Activated T-cell treated with anti-CD3 and anti-CD28 coated beads for 24 hours (primary cell): Measurements from ENCODE around the gene GADL1.

Experiments used
- DNase-seq: peaks from one replicate; pipeline ENCODE4 v3.0.0-alpha.2; 2020; ENCODE audit warnings: low read depth

GADL1 gene, protein sequence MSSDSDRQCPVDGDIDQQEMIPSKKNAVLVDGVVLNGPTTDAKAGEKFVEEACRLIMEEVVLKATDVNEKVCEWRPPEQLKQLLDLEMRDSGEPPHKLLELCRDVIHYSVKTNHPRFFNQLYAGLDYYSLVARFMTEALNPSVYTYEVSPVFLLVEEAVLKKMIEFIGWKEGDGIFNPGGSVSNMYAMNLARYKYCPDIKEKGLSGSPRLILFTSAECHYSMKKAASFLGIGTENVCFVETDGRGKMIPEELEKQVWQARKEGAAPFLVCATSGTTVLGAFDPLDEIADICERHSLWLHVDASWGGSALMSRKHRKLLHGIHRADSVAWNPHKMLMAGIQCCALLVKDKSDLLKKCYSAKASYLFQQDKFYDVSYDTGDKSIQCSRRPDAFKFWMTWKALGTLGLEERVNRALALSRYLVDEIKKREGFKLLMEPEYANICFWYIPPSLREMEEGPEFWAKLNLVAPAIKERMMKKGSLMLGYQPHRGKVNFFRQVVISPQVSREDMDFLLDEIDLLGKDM

DNA sequence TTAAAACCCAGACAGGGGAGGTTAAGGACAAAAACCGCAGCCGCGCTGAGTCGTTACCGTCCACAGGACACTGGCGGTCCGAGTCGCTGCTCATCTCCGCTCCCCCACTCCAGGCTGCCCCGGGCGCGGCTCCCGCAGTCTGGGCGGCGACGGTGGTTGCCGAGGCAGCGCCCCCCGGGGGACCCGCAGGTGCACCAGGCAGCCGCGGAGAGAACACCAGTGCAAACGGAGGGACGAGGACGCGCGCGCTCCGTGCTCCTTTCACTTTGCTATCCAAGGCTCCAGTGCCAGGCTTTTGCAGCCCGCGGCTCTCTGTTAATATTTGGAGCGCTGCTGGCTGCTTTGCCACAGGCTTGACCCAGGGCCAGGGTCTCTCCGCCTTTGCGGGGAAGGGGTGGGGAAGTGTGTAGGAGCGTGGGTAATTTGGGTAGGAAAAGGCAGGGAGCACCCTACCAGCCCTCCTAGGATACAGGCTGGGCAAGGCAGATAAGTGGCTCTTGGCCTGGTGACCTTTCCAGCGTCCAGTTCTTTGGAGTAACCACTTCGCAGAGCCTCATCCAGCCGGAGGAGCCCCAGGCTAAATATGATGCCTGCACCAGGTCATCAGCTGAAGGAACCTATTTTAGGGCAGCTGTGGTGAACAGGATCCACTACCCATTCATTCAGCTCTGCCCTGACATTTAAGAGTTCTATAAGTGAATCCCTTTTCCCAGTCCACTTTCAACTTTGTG, at the start of gene GADL1:
TSS of gene GADL1 (minus strand) at position 141 of the 731 bp plus-strand sequence. CDS start at position 94, 47 bp downstream.
- DNase-seq: no peak

DNA sequence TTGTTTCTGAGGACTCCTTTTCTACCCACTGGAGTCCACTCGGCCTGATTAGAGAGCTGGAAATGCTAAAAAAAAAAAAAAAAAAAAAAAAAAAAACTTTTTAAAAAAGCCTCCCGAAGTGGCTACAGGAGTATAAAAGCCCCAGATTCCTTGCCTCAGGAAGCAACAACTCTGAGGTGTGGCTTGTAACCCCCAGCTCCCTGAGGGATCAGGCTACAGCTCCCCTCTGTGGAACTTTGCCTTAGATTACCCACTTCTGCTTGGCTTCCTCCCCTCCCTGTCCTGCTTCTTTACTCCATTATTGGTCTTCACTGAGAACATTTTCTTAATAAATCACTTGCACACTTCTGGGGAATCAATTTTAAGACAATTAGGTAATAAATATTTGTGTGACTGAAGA, 49.7 kb upstream of the GADL1 start:
- DNase-seq: no peak

DNA sequence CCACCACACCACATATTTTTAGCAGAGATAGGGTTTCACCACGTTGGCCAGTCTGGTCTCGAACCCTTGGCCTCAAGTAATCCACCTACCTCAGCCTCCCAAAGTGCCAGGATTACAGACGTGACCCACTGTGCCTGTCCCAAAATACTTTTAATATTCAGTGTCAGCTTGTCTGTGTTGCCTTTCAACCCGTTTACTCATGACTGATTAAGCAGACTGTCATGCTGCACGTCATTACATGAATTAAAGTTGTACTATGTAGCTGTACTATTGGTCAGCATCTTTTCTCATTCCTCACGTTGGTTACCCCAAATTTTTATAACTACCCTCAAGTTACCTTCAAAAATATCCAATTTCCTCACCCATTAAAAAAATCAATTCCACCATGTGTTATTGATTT, 48.7 kb upstream of the GADL1 start:
- DNase-seq: no peak

DNA sequence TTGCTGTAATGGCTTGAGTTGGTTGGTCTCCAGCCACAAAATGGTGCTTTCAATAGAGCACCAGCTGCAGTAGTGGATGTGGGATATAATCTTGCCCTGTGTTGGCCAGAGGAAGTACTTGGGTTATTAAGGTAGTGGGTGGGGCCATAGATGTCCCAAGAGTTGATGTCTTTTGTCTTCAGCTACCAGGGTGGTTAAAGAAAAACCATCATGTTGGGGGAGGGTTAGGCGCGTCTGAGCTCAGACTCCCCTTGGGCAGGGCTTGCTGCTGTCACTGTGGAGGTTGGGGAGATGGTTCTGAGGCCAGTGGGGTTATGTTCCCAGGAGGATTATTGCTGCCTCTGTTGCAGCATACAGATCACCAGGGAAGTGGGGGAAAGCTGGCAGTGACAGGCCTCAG, 46.9 kb upstream of the GADL1 start:
- no peak for DNase-seq

DNA sequence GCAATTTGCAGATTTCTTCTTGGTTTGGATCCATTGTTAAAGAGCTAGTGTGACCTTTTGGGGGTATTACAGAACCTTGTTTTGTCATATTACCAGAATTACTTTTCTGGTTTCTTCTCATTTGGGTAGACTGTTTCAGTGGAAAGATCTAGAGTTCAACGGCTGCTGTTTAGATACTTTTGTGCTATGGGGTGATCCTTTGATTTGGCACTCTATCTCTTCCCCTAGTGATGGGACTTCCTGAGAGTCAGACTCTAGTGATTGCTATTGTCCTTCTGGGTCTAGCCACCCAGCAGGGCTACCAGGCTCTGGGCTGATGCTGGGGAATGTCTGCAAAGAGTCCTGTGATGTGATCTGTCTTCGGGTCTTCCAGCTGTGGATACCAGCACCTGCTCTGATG, 46.3 kb upstream of the GADL1 start:
- DNase-seq: no peak

DNA sequence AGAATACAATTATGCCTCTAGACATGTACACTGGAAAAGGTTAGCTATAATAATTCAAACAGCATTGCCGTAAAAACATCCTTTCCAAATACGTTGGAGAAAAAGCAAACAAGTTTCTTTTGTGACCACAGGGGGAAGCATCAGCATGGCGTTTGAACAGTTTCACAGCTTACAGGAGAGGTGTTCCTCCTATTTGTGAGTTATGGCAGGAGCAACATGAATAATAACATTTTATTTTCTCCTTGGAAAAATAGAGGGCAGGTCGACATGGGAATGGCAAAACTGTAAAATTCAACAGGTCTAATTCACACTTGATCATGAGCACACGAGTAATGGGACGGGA, 39.7 kb upstream of the GADL1 start:
- no peak for DNase-seq

DNA sequence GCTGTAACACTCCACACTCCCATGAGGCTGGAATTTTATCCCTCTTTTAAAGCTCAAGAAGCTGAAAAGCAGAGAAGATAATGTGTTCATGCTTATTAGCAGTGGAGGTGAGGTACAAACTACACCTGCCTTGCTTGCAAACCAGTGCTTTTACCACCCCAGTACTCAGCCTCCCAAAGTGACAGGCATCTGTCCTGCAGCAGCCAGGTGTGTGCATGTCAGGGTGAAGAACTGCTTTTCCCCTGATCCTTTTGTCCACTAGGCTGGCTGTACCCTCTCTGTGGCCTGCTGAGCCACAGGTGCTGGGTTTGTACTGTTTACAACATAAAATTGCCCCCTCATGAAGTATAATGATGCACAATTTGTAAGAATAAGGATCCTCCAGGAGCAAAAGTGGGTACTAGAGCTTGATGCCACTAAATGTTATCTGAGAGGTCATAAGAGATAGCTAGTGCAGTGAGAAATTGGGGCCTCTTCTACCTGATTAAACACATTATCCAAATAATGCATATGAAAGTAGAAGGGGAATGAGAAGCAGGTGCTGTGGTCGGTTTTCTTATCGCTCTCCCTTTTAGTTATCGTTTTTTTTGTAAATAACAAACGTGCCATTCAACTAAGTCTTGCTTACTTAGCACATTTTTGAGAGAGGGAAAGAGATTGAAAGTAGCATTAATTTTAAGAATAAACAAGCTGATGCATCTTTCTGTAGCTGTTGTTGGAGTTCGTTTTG, 39.2 kb upstream of the GADL1 start:
- no peak for DNase-seq

DNA sequence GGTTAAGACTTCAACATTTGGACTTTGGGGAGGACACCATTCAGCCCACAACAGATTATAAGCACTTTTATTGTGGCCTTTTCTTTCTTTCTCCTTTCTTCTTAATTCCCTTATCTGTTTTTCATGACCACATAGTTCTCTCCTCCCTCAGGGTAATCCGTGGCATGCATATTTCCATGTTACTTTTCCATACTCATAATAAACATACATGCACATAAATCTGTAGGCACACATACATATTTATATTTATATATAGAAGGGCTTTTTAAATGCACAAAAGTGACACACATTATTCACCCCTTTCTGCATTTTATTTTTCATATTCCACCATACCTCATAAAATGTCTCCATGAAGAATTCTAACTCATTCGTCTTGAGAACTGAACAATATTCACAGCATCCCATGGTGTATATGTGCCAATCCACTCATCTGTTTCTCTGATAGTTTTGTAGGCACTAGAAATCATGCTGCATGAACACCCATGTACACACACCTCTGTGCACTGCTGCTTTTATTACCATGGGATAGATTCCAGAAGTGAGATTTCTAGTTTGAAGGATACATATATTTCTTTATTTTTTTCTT, 38.1 kb upstream of the GADL1 start:
- DNase-seq: no peak

DNA sequence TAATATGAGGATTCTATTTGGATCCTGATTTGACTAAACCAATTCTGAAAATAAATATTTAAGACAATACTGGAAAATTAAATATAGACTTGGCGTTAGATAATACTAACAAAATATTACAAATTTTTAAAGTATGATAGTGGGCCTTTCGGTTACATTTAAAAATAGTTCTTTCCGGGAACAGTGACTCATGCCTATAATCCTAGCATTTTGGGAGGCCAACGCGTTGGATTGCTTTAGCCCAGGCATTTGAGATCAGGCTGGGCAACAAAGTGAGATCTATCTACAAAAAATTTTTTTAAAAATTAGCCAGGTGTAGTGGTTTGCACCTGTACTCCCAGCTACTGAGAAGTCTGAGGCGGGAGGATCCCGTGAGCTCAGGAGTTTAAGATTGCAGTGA, 30.3 kb upstream of the GADL1 start:
- DNase-seq: no peak

DNA sequence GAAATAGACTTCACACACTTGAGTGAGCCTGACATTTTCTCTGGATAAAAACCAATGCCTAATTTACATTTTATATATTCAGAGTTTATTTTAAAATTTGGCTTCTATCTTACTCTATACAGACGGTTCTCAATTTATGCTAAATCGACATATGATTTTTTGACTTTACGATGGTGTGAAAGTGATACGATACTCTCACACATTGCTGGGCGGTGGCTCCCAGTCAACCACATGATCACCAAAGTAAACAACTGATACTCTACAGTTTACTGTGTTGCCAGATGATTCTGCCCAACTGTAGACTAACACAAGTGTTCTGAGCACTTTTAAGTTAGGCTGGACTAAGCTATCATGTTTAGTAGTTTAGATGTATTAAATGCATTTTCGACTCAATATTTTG, 25.1 kb upstream of the GADL1 start:
- no peak for DNase-seq

DNA sequence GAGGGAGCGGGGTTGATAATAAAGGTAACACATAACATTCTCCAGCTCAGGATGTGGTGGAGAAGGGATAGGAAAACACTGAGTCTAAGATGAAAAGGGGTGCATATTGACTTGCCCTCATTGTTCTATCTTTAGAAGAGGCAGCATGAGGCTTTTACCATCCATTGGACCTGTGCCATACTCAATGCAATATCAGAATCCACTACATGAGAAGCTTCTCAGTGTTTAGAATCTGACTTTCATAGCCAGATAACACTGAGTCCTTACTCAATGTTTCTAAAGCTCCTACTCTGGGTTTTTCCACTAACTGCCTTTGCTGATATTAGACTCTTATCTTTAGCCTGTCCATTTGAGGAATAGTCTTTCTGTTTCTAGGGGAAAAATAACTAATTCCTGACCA, 24.3 kb upstream of the GADL1 start:
- DNase-seq: no peak

DNA sequence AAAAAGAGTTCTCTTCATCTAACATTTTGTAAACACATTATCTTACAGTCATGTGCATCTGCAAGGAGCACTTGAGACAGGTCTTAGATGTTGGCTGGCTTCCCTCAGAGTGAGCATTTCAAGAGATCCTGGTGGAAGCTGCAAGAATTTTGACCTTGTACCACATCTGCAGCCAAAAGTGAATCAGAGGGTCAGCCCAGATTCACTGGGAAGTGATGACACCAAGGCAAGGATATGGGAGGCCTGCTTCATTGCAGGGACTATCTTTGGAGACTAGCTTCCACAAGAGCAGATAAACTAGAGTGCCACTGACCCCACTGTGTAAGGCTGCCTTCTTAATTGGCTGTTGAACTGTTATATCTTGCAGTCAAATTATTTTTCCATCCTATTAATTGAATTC, 21.3 kb upstream of the GADL1 start:
- no peak for DNase-seq

DNA sequence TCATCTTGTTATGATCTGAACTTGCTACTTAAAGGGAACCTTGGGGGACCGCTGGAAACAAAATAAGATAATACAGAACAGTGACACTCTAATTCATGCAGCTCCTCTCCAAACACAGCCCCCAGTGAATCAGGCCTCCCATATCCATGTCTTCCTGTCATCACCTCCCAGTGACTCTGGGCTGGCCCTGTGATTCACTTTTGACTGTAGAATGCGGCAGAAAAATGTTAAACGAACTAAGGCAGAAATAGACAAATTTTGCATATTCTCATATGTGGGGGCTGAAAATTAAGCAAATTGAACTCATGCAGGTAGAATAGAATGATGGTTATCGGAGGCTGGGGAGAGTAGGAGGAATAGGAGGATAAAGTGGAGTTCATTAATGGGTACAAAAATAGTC, 20.2 kb upstream of the GADL1 start:
- no peak for DNase-seq

DNA sequence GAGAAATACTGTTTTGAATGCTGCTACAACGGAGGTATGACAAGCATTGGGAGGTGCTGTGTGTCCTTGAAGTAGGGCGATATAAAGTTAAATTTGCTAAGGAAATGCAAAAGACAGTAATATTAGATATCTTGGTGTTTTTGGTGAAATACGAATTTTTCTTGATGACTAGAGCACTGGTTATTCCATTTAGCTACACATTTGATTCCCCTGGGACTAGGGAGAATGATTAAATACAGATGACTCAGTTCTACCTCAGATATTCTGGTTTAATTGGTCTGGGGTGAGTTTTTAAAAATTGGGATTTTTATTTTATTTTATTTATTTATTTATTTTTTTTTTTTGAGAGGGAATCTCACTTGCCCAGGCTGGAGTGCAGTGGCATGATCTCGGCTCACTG, 18.7 kb upstream of the GADL1 start:
- DNase-seq: no peak

DNA sequence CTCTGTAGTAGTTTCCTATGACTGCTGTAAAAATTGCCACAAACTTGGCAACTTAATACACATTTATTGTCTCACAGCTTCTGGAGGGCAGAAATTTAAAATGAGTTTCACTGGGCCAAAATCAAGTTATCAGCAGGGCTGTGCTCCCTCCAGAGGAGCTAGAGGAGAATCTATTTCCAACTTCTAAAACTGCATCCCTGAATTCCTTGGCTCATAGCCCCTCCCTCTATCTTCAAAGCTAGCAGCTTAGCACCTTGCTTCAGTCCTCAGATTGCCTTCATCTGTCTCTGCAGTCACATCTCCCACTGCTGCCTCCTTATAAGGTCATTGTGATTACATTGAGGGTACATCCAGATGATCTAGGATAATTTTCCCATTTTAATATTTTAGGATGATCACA, 17.8 kb upstream of the GADL1 start:
- no peak for DNase-seq

DNA sequence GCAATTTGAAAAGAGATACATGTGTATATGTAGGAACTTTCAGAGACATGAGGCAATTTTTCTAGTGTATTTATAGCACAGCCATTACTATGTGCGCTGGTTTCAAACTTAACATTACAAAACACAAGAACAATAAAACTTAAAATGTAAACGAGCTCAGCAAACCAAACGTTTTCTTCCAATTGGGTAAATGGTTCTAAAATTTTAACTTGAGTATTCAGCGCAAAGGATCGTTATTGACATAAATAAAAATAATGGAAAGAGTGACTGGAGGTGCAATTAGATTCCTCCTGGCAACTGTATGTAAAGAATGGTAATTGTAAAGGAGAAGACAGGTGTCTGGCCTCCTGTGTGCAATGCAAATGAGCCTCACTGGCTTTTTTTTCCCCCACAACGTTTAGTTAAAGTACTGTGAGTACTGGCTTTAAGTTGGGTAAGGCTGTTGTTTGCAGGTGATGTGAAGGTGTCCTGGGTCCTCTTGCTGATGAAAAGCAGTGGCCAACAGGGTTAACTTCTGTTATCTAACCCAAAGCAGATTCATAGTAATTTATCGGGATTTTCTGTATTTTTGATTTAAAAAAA, 14.1 kb upstream of the GADL1 start:
- no peak for DNase-seq

DNA sequence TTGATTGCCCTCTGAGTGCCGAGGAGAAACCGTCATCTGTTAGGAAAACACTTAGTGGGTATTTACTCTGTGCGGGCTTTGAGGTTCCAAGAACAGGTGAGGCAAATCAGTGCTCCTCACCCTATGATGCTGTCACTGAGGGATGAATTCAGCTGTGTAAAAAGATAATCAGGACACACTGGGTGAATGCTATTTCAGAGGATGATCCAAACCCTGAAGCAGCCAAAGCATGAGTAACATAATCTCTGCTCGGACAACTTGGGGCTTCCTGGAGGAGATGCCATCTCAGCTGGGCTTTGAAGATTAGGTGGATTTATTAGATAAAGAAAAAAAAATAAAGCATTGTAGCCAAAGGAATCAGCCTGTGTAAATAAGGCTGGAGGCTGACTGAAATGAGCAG, 10.5 kb upstream of the GADL1 start:
- no peak for DNase-seq

DNA sequence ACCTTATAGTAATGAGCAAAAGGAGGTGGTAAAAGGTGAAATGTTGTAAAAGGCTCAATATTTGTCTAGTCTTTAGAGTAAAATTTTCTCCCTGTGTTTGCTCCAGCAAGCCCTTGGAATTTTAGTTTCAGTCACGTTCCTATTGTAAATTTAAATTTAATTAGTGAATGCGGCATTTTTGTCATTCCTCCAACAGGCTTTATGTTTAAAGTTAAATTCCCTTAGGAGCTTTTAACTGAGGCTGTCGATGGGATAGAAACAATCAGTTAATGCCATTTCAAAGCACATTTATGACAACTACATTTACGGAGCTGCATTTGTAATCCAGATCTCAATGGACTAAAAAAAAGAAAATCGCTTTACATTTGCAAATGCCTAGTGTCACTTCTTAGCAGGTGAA, 868 bp upstream of the GADL1 start:
- DNase-seq: no peak

DNA sequence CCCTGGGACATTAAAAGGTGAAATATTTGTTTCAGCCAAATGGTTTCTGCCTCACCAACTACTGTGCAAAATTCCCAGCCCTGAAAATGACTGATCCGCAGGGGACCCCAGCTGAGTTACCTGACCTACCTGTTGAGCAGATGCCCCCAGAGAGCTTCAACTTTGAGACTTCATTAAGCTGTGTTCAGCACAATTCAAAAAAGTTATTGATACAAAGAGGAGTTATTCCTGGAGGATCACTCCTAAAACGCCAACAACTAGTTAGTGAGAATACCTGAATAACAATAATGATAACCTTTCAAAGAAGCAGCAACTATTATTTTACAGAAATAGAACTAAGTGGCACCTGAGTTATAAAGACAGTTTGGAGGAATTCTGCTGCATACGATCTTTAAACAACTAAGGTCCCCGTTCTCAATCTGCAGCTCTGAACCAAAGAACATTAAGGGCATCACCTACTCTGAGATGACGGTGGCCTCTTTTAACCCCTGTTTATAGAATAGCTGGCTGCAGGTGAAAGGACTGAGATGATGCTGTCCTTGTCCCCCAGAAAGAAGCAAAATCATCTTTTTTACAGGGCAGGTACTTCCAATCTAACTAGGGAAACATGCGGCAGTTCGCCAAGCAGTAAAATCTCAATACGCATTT, 659 bp downstream of the GADL1 start:
- no peak for DNase-seq

DNA sequence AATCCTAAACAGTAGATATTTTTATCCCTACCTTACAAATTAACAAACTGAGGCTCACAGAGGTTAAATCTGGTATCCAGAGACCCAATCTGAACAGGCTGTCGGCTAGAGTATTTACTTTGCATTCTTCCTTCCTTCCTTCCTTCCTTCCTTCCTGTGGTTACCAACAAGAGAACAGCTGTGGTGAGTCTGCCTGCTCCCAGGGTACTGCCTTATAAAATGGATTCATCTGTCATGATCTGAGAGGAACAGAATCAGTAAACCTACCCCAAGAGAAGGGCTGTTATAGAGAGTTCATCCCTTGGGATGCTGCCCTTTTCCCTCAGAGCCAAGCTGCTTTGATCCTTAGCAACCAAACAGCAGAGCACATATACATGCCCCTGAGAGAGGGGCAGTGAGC, 3.6 kb downstream of the GADL1 start:
- DNase-seq: no peak

DNA sequence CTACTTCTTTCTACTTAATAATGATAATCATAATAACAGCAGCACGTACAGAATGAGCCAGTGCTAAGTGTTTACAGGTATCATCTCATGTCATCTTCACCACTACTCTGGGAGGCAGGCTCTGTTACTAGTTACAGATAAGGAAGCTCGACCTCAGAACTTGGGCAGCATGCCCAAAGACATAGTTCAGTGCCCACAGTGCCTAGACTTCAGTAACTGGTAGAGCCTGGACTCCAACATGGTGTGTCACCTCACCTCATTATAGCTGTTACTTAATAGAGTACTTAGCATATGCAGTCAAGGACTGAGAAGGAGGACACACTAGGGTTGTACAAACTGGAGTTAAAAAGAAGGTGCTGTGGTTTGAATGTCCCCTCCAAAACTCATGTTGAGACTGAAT, 7.6 kb downstream of the GADL1 start:
- no peak for DNase-seq

DNA sequence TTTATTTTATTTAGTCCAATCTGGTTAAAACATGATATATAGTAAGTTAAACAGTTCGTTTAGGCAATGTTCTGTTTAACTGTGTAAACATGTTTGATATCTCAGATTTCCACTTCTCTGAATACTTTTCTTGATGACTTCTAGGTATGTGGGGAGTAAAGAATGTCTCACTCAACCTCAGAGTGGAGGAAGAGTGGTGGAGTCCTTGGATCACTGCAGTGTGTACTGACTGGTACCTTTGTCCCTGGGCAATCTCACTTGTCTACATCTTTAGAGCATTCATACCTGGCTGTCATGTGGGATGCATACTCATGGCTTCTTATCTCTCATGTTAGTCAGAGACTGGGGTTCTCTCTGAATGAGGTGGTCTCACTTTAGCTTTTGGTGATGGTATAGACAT, 15.6 kb downstream of the GADL1 start:
- no peak for DNase-seq
